VCaP (cell line): ENCODE results near the gene IFNA1.

Source experiments
- H3K27ac ChIP-seq: fragments of 450-650 bp; 2 replicates; pipeline ENCODE4 v1.5.1; 2017
- TF ChIP-seq, protein P1 (sequence below): fragments of 450-650 bp; conservative IDR thresholded peaks from 2 replicates; pipeline ENCODE4 v1.5.1; 2017; ENCODE audit warnings: mild to moderate bottlenecking, moderate library complexity

IFNA1 gene

DNA sequence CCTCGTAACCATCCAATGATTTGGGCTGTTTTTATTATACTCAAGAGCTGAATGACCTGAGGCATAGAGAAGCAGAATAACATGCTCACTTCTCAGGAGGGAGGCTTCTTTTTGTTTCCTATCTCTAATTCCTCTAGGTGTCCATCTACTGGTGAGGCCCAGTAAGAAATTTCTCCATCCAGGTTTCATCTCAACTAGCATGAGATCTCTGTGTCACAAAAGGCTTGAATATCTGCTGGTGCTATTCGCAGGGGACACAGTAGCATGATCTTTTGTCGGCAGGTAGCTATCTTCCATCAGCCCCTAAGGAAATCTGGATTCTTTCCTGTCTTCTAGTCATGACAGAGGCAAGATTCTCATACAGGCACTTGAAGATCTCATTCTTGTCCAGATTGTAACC is 33.0 kb downstream of the IFNA1 start:
- no peak overlapping the region for H3K27ac ChIP-seq
- TF ChIP-seq, protein P1, sequence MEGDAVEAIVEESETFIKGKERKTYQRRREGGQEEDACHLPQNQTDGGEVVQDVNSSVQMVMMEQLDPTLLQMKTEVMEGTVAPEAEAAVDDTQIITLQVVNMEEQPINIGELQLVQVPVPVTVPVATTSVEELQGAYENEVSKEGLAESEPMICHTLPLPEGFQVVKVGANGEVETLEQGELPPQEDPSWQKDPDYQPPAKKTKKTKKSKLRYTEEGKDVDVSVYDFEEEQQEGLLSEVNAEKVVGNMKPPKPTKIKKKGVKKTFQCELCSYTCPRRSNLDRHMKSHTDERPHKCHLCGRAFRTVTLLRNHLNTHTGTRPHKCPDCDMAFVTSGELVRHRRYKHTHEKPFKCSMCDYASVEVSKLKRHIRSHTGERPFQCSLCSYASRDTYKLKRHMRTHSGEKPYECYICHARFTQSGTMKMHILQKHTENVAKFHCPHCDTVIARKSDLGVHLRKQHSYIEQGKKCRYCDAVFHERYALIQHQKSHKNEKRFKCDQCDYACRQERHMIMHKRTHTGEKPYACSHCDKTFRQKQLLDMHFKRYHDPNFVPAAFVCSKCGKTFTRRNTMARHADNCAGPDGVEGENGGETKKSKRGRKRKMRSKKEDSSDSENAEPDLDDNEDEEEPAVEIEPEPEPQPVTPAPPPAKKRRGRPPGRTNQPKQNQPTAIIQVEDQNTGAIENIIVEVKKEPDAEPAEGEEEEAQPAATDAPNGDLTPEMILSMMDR, result peak; percentile 42; the same call in 1 of the 2 replicates

DNA sequence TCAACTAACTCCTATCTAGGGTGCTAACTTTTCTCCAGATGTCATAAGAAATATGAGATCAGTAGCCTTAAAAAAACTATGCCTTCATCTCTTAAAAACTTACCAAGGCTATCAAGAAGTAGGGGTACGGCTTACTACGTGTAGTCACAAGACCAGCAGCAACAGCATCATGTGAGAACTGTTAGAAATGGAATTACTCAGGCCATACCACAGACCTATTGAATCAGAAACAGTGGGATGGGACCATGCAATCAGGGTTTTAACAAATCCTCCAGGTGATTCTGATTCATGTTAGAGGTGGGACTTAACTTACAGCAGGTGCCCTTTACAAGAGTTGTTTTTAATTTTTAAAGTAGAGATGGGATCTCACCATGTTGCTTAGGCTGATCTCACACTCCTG is 37.2 kb downstream of the IFNA1 start:
- TF ChIP-seq, protein P1, result no peak
- no peak overlapping the region for H3K27ac ChIP-seq

DNA sequence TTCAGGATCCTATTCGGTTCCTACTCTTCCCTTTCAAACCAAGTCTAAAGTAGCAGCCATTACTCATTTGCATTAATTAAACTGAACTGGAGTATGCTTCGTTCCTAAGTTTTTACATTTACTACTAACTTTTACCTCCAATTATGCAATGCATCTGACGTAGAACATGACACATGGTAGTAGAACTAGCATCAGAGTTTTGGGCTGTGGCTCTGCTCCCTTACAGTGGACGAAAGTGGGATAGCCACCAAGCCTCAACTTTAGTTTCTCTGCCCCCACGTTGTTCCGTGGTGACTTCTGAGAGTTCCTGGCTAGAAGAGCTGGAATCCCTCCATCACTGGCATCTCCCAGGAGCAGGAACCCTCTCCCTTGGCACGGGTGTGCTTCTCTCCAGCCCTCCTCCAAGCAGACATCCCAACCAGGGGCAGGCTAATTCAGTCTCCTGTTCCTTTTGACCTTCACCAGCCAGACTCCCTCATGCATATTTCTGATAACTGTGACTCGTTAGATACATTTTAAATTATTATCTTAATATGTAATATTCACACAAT is 39.0 kb downstream of the IFNA1 start:
- no peak overlapping the region for H3K27ac ChIP-seq
- TF ChIP-seq, protein P1, result no peak

DNA sequence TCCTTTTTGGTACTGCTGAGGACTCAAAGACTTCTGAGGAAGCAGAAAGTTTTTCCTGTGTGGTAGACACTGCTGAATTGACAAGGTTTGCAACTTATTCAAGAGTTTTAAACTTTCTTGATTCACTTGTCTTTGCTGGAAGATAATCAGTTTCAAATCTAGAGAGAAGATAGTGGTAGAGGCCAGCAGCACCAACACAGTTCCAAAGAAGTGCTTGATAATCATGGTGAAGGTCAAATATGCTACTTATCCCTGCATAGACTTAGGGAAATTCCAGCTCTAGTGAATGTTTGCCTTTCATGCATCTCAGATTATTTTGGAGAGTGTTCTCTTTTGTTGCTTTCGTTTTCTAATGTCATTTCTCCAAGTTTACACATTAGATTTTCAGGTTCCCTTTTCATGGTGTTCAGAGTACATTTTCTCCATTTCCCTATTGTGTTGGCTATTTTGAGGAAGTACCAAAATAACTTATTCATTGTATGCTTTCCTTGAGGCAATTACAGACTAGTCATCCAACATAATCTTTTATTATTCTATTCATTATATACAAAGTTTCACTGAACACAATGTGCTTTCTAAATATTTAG is 41.3 kb downstream of the IFNA1 start:
- TF ChIP-seq, protein P1, result no peak

DNA sequence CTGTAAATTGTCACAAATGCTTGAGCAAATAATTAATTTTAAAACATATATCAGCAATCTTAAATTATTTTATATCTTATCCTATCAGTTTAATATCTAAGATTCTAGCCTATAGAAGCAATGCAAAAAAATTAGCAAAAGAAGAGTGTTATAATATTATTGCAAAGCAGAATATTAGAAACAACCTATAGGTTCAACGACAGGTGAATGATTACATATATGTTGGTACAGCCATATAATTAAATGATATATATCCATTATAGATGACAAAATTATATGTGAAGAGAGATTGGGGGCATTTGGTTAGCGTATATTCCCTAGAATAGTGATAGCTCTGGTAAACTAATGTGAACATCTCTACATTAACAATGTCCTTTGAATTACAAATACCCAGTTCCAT is 42.0 kb downstream of the IFNA1 start, which contains the start of gene IFNE:
Gene IFNE, minus strand, starts transcription at position 101 of the 400 bp plus-strand sequence. CDS start 619 bp downstream, outside the sequence.
- H3K27ac ChIP-seq, result no peak within 1 kb of the TSS
- TF ChIP-seq, protein P1, result no peak

More for the DNA sequence above, 41.3 kb downstream of the IFNA1 start:
- H3K27ac ChIP-seq, result no peak overlapping the region
